MM.1S (cell line): ENCODE measurements around the gene GPR158.

Experiments used
- DNase-seq: peaks from one replicate; pipeline ENCODE4 v3.0.0-alpha.2; 2015
- H2AFZ ChIP-seq: fragments of 300-600 bp; sonication (generic); 2 replicates; pipeline ENCODE4 v1.6.0; 2016; ENCODE audit warnings: antibody characterized with exemption, low read length
- H3F3A ChIP-seq: fragments of 300-600 bp; sonication (generic); 2 replicates; pipeline ENCODE4 v1.6.1; 2016; ENCODE audit warnings: mild to moderate bottlenecking, antibody characterized with exemption, low read length, moderate library complexity, mixed read lengths; ENCODE audit not compliant: insufficient read depth
- H3K27ac ChIP-seq: fragments of 300-600 bp; sonication (generic); 2 replicates; pipeline ENCODE4 v1.5.1; 2016; ENCODE audit warnings: mild to moderate bottlenecking, low read length
- H3K27me3 ChIP-seq: fragments of 300-600 bp; sonication (generic); replicated peaks from 2 replicates; pipeline ENCODE4 v1.6.0; 2016; ENCODE audit warnings: low read length; ENCODE audit not compliant: insufficient read depth
- H3K36me3 ChIP-seq: fragments of 300-600 bp; sonication (generic); replicated peaks from 2 replicates; pipeline ENCODE4 v1.6.1; 2016; ENCODE audit warnings: mild to moderate bottlenecking, low read length, mixed read lengths; ENCODE audit not compliant: insufficient read depth
- H3K4me1 ChIP-seq: fragments of 300-600 bp; sonication (generic); 2 replicates; pipeline ENCODE4 v1.6.1; 2016; ENCODE audit warnings: low read length, mixed read lengths
- H3K4me2 ChIP-seq: fragments of 300-600 bp; sonication (generic); 2 replicates; pipeline ENCODE4 v1.6.0; 2016; ENCODE audit warnings: low read depth, low read length
- H3K4me3 ChIP-seq: fragments of 300-600 bp; sonication (generic); 2 replicates; pipeline ENCODE4 v1.5.1; 2016; ENCODE audit warnings: low read length, mixed read lengths
- H3K79me2 ChIP-seq: fragments of 300-600 bp; sonication (generic); 2 replicates; pipeline ENCODE4 v1.6.1; 2016; ENCODE audit warnings: mixed run types, low read length, mixed read lengths
- H3K9ac ChIP-seq: fragments of 300-600 bp; sonication (generic); 2 replicates; pipeline ENCODE4 v1.6.1; 2016; ENCODE audit warnings: low read length, mixed read lengths
- H3K9me2 ChIP-seq: fragments of 300-600 bp; sonication (generic); replicated peaks from 2 replicates; pipeline ENCODE4 v1.6.1; 2016; ENCODE audit warnings: mild to moderate bottlenecking, low read length, mixed read lengths; ENCODE audit not compliant: insufficient read depth
- H3K9me3 ChIP-seq: fragments of 300-600 bp; sonication (generic); replicated peaks from 2 replicates; pipeline ENCODE4 v1.6.1; 2016; ENCODE audit warnings: mild to moderate bottlenecking, low read length, mixed read lengths; ENCODE audit not compliant: insufficient read depth
- H4K20me1 ChIP-seq: fragments of 300-600 bp; sonication (generic); 2 replicates; pipeline ENCODE4 v1.6.1; 2016; ENCODE audit warnings: mild to moderate bottlenecking, low read length, moderate library complexity, mixed read lengths; ENCODE audit not compliant: insufficient read depth
- CTCF ChIP-seq: fragments of 300-600 bp; sonication (generic); IDR thresholded peaks from 2 replicates; pipeline ENCODE4 v1.5.1; 2016; ENCODE audit warnings: antibody characterized with exemption, low read length, mixed read lengths
- EZH2 ChIP-seq: fragments of 300-600 bp; sonication (generic); optimal IDR thresholded peaks from 2 replicates; pipeline ENCODE3; 2017; ENCODE audit warnings: low read depth, mild to moderate bottlenecking, antibody characterized with exemption, low read length, mixed read lengths
- EZH2phosphoT487 ChIP-seq: fragments of 300-600 bp; sonication (generic); IDR thresholded peaks from 2 replicates; pipeline ENCODE4 v1.6.1; 2018; ENCODE audit warnings: antibody characterized with exemption, low read length

Gene GPR158

GRCh38 chr10:25481467-25481866, 306.7 kb downstream of the GPR158 start:
- H3K9me2 ChIP-seq = no peaks in the 10 kb centered on the region
- no peaks in the 10 kb centered on the region for H3K9me3 ChIP-seq
- H3K79me2 ChIP-seq = no peaks in the 10 kb centered on the region
- H4K20me1 ChIP-seq = no peaks in the 10 kb centered on the region
- H3K9ac ChIP-seq = no peak overlapping the region
- H2AFZ ChIP-seq = no peak overlapping the region
- no peaks in the 10 kb centered on the region for H3K4me1 ChIP-seq
- H3K4me3 ChIP-seq = no peak overlapping the region
- H3K27me3 ChIP-seq = no peaks in the 10 kb centered on the region
- no peak for DNase-seq
- H3K27ac ChIP-seq = no peak overlapping the region
- H3K4me2 ChIP-seq = no peak overlapping the region
- H3F3A ChIP-seq = no peaks in the 10 kb centered on the region
- no peak for TF ChIP-seq EZH2phosphoT487
- TF ChIP-seq CTCF = no peak
- no peak for TF ChIP-seq EZH2
- no peaks in the 10 kb centered on the region for H3K36me3 ChIP-seq

- TF ChIP-seq CTCF (no peak), EZH2phosphoT487 (no peak), EZH2 (no peak)
- Histone ChIP-seq H3F3A (no peaks in the 10 kb centered on the region), H3K4me1 (no peaks in the 10 kb centered on the region), H4K20me1 (no peaks in the 10 kb centered on the region), H3K9ac (no peak overlapping the region), H3K27ac (no peak overlapping the region), H3K27me3 (no peaks in the 10 kb centered on the region), H3K4me2 (no peak overlapping the region), H3K4me3 (no peak overlapping the region), H3K9me2 (no peaks in the 10 kb centered on the region), H3K36me3 (no peaks in the 10 kb centered on the region), H3K79me2 (no peaks in the 10 kb centered on the region), H2AFZ (no peak overlapping the region), H3K9me3 (no peaks in the 10 kb centered on the region)
- no peak for DNase-seq
Measured at GRCh38 chr10:25483999-25484398, 309.2 kb downstream of the GPR158 start.

- H3K9me2 ChIP-seq = no peaks in the 10 kb centered on the region
- no peaks in the 10 kb centered on the region for H3K27me3 ChIP-seq
- no peak overlapping the region for H3K4me2 ChIP-seq
- H3K9me3 ChIP-seq = no peaks in the 10 kb centered on the region
- no peaks in the 10 kb centered on the region for H3K79me2 ChIP-seq
- no peaks in the 10 kb centered on the region for H4K20me1 ChIP-seq
- no peak for TF ChIP-seq CTCF
- TF ChIP-seq EZH2phosphoT487 = no peak
- TF ChIP-seq EZH2 = no peak
- no peaks in the 10 kb centered on the region for H3K36me3 ChIP-seq
- H3K4me3 ChIP-seq = no peak overlapping the region
- no peak overlapping the region for H3K9ac ChIP-seq
- H3K4me1 ChIP-seq = no peaks in the 10 kb centered on the region
- H2AFZ ChIP-seq = no peak overlapping the region
- H3K27ac ChIP-seq = no peak overlapping the region
- no peaks in the 10 kb centered on the region for H3F3A ChIP-seq
- no peak for DNase-seq
Measured at GRCh38 chr10:25487266-25487665, 312.5 kb downstream of the GPR158 start.
